DLD1 (cell line): ENCODE data around the gene ATP13A4.

Source experiments
- in situ Hi-C: cut with HindIII; loops from 2 replicates; pipeline ENCODE4 v1.10.0; 2017; ENCODE audit warnings: low sequenced_read_pairs

Gene ATP13A4

DNA sequence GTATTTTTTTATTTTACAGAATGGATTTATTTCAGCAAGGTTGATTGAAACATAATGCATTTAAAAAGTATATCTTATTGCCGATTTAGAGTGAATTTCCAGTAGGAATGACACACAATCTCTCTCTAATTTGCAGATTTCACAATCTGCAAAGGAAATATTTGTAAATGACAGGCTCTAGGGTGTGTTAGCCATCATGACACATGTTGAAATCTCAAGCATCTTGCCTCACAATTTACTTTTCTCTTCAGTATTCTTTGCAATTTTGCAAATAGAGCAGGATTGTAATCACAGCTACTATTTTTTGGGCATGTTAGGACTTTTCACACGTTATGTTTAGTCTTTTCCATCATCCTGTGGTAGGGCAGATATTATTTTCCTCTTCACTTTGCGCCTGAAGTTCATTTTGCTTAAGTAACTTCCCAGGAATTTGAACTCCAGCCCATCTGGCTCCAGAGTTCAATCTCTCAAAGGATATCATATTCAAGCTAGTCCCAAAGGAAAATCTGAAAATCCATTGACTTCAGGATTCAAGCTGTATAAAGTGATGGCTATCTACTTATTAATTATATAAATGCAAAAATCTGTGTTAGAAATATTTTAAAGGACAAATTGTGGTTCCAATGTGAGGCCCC, 55.4 kb downstream of the ATP13A4 start:
- in situ Hi-C loops, result no loop called here

DNA sequence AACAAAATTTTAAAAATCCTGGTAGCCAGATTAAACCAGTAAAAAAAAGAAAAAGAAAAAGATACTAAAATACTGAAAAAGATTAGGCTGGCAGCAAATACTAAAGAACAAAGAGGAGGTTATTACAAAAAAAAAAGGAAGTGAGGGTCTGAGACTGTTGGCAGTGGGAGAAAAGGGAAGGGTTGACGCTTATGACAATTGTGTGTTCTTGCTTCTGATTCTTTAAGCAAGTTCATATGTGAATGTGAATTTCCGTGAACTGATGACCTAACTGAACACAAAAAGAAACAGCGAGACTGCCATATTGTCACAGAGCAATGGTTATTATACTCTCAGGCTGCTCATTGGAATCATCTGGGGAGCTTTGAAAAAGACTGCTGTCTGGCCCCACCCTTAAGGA, 56.5 kb downstream of the ATP13A4 start:
- in situ Hi-C loops, result no loop called here

DNA sequence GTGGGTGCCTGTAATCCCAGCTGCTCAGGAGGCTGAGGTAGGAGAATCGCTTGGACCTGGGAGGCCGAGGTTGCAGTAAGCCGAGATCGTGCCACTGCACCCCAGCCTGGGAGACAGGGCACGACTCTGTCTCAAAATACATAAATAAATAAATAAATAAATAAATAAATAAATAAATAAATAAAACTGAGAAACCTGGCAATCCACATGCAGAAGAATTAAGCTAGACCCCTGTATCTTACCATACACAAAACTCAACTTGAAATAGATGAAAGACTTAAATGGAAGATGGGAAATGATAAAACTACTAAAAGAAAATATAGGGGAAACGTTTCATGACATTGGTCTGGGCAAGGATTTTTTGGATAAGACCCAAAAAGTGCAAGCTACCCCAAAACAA, 58.0 kb downstream of the ATP13A4 start:
- in situ Hi-C loops, result no loop called here

DNA sequence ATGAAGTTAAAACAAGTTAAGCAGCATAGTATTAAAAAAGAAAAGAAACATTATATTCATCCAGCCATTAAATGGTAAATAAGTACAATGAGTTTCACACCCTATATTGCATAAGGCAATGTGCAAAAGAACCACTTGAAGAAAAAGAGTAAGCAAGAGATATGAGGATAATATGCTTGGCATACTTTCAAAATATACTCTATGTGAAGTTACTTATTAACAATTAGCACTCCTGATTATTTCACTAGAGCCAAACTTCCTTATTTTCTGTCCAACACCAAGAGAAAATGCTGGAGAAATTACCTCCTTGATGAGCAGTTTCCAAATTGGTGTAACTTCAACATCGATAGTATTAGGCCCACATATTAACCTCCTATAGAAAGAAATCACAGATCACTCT, 63.7 kb downstream of the ATP13A4 start:
- in situ Hi-C loops, result no loop called here

DNA sequence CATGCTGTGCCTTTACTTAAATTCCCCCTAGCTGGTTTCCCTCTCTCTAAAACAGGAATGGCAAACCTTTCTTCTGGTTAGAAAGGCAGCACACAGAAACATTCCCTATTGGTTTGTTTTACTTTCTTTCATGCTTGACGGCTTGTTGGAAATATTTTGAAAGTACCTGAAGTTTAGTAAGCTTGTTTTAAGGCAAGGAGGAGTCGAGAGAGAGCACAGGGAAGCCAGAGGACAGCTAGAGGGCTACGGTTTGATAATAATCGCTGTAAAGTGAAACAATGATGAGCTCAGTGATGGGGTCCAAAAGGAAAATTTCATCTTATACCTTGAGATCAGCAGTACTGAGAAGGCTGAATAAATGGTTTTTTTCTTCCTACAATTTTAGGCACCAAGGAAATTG, 64.1 kb downstream of the ATP13A4 start:
- in situ Hi-C loops, result no loop called here

GRCh38 chr3:193489949-193490348, 64.7 kb downstream of the ATP13A4 start:
- in situ Hi-C loops, result no loop called here

DNA sequence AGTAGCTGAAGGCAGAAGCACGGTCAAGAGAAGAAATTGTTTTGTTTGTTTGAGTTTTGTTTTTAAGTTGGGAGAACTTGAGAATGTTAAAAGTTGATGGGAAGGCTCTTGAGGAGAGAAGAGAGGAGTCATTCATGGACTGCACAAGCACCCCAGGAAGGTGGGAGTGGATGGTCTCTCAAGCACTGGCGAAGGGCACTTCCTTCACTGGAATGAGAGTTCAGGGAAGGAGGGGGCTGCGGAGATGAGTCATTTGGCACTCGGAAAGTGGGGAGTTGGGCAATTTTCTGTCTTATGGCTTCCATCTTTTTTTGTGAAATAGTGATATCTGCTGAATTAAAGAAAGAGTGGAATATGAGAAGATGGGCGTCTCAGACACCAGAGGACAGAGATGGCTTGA, 66.0 kb downstream of the ATP13A4 start:
- in situ Hi-C loops, result no loop called here

DNA sequence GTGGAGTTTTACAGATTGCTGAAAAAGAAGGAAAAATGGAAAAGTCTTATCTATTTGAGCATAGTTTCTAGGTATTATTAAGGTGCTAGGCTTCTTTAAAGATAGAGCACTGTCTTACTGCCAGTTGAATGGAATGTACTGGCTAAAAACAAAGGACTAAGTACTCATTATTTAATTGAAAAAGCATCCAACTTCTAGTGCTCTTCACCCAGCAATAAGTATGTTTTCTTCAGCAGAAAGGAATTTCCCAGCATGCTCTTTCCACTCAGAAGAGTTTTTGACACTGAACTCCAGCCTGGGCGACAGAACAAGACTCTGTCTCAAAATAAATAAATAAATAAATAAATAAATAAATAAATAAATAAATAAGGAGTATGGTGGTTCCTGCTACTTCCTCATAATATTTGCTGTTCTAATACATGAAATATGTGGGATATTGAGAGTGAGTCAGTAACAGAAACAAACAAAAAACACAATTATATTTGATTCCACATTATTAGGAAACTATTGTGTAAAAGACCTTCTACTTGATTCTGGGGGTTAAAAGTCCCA, 70.6 kb downstream of the ATP13A4 start:
- in situ Hi-C loops, result no loop called here

GRCh38 chr3:193481436-193481835, 73.3 kb downstream of the ATP13A4 start:
- in situ Hi-C loops, result no loop called here

DNA sequence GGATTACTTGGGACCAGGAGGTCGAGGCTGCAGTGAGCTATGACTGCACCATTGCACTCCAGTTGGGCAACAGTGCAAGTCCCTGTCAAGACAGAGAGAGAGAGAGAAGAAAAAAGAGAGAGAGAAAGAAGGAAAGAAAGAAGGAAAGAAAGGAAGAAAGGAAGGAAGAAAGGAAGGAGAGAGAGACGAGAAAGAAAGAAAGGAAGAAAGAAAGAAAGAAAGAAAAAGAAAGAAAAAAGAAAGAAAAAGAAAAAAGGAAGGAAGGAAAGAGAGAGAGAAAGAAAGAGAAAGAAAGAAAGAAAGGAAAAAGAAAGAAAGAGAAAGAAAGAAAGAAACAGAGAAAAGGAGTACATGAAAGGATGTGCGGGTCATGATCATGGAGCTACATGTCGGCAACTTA, 80.2 kb downstream of the ATP13A4 start:
- in situ Hi-C loops, result no loop called here

DNA sequence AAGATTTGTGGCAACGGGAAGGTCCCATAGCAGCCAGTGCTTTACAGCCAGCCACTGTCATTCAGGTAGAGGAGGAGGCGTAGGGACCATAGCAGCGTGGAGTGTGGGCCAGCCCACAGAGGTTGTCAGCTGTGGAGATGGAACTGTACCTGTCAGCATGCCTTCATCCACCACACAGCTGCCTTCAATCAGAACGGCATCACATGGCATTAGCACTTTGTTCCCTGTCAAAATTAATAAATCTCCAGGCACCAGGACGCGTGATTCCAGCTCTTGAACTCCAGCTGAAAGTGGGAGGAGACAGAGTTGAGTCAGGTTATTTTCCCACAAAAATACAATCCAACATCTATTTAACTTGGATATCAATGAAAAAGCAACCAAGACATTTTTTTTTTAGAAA, 84.0 kb downstream of the ATP13A4 start:
- in situ Hi-C loops, result no loop called here

DNA sequence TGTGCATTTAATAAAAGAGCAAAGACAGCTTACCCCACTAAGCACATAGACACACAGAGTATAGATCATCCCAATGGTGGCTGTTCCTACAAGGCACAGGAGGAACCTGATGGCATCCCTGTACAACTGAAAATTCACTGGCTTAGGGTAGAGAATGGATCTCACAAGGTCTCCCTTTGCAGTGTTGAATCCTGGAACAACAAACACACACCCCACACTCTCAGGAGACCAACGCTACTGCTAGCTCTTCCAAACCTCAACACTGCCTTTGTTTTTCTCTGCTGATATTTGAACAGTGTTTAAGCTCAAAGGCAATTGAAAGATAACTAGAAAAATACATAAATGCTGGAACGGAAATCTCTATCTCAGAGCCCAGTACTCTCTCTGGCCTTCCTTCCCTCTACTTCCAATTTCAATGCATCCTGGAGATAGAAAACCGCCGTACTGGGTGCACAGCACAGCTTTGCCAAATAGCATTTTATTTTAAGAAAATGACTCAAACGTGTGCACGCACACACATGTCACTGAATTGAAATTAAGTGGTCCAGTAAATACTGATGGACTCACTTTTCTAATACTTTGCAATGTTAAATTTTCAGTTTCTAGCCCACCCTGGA, 88.6 kb downstream of the ATP13A4 start:
- in situ Hi-C loops, result no loop called here

GRCh38 chr3:193464889-193465288, 89.8 kb downstream of the ATP13A4 start:
- in situ Hi-C loops, result loop anchor here (5.0 kb wide), 1 partner anchor 47 kb away; no protein-coding TSS in a partner anchor

DNA sequence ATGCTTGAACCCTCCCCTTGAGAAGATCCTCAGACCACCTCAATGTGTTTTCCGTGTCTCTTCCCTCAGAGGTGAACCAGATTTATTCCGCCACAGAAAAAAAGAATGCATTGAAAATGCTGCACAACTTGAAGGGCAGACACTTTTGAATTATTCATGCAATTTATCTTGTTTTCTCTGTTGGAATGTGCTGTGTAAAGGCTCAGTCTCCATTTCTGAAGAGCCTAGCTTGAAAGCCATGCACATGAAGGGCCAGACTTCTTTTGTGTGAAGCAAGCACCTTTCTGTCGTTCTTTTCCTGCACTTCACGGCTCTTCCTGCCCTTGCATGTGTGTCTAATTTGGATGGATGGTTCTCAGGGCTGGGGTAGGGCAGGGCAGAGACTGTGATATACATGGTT, 97.2 kb downstream of the ATP13A4 start:
- in situ Hi-C loops, result no loop called here

DNA sequence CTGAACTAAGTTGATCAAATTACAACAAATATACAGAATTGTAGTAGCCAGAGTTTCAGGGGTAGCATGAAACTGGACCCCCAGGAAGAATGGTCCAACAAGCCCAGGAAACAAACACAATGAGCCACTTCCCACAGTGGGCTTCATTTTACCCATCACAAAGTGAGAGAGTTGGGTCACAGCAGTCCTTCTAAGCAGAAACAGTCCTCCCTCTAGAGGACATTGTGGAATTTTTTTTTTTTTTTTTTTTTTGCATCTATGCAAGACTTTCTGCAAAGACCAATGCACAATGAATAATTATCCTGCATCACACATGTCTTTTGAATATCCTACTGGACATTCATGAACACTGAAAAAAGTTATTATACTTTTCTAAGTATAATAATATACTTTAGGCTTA, 102.4 kb downstream of the ATP13A4 start:
- in situ Hi-C loops, result no loop called here

DNA sequence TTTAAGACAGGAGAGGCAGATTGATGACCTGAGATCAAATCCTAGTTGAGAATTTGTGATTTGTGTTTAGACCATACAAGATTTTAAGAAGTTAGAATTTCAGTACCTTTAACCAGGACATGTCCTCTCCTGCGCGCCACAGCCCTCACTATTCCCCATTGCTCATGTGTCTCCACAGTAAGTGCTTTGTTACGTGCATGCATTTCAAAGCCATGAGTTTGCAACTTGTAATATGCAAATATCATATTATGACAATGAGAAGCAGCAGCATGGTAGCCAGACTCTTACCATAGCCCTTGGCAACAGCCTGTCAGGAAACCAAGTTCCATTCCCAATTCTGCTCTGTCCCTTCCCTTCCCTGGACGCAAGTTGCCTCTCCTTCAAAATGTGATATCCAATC, 102.8 kb downstream of the ATP13A4 start:
- in situ Hi-C loops, result no loop called here

- in situ Hi-C loops, result no loop called here
These were observed 107.6 kb downstream of the ATP13A4 start for GRCh38 chr3:193446965-193447602.

GRCh38 chr3:193439423-193439822, 115.3 kb downstream of the ATP13A4 start:
- in situ Hi-C loops, result no loop called here

DNA sequence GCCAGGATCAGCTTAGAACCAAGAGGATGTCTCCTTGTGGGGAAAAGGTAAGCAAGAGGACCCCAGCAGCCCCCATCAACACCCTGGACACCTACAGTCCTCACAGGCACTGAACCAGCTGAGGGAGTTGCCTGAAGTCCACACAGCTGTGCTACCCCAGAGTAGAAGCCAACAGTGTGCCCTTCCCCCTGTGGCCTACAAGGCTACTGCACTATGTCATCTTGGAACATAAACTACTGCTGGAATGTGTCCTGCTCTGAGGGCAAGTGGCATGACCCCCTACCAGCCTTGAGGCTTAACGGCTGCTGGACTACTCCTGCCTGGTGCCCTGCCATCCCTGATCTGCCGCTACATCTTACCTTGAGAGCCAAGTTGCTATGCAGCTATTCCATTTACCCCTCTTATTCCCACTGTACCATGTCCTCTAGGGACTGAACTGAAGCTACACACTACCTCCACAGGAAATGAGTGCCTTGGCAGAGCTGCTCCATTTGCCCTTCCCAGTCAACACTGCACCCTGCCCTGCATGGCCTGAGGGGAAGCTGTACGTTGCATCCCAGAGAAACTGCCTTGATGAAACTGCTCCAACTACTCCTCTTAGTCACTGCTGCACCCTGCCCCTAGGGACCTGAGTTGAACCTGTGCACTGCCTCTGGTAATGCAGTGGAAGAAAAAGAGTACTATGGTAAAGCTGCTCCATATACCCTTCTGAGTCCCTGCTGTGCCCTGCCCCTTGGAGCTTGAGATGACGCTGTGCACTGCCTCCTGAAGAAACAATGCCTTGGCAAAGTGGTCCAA, 135.9 kb downstream of the ATP13A4 start:
- in situ Hi-C loops, result no loop called here

GRCh38 chr3:193416629-193417028, 138.1 kb downstream of the ATP13A4 start:
- in situ Hi-C loops, result no loop called here

DNA sequence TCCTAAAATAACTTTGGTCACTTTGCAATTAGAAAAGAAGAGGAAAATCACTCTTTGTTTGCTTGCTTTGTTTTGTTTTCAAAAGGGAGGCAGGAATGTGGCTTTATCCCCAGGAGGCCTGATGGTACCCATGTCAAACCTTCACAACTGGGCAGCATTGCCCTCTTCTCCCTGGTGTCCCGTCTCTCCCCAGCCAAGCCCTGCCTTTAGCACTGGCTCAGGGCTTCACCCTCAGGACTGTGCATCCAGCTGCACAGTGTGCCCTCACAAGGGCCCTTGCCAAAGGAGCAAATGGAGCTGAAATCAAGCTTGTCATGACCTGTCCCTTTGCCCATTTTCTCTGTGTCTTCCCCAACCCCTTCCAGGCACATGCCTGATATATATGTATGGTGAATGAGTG, 147.0 kb downstream of the ATP13A4 start:
- in situ Hi-C loops, result no loop called here
